Keratinocyte (primary cell): ENCODE results near the gene SPRYD3. TPM values are rescaled to one million over a fixed set of nuclear protein-coding genes. Genes with fewer than 3 reads are reported as not detected.

Experiments
- DNase-seq: peaks from one replicate; pipeline ENCODE4 v3.0.0-alpha.2; 2011; ENCODE audit warnings: low read depth, missing footprints, low spot score
- FAIRE-seq: peaks from 2 replicates; lab custom pipeline; 2011; peaks lifted over from hg19 to GRCh38; lab: Jason Lieb, UNC
- H2AFZ ChIP-seq: 2 replicates; pipeline ENCODE4 v1.6.0; 2012; ENCODE audit warnings: low read length, control low read depth, inconsistent platforms; ENCODE audit not compliant: control insufficient read depth
- H3K27ac ChIP-seq: 2 replicates; pipeline ENCODE4 v1.5.1; 2011; ENCODE audit warnings: low read length; ENCODE audit not compliant: control insufficient read depth, insufficient read depth
- H3K27me3 ChIP-seq: 3 replicates; pipeline ENCODE4 v1.6.0; 2011; ENCODE audit warnings: low read length; ENCODE audit not compliant: control insufficient read depth, insufficient read depth; ENCODE audit errors: extremely low read depth
- H3K36me3 ChIP-seq, 2 experiments: 2 replicates in 1 of 2; 3 replicates in 1 of 2; pipeline ENCODE4 v1.5.1; 2011; ENCODE audit warnings: low read length in 2 of 2, mild to moderate bottlenecking in 1 of 2; ENCODE audit not compliant: control insufficient read depth in 2 of 2, insufficient read depth in 2 of 2; ENCODE audit errors: extremely low read depth in 1 of 2
- H3K4me1 ChIP-seq: 3 replicates; pipeline ENCODE4 v1.5.1; 2011; ENCODE audit warnings: low read length; ENCODE audit not compliant: control insufficient read depth, insufficient read depth; ENCODE audit errors: extremely low read depth
- H3K4me2 ChIP-seq: 3 replicates; pipeline ENCODE4 v1.6.0; 2011; ENCODE audit warnings: low read depth, low read length; ENCODE audit not compliant: control insufficient read depth, insufficient read depth; ENCODE audit errors: extremely low read depth
- H3K4me3 ChIP-seq, 3 experiments: fragments of 200-600 bp in 1 of 3; sonication (generic) in 1 of 3; 2 replicates in 2 of 3; 3 replicates in 1 of 3; pipeline ENCODE4 v1.5.1; 2011 to 2016; ENCODE audit warnings: low read length in 3 of 3, mild to moderate bottlenecking in 3 of 3, control low read depth in 2 of 3, inconsistent platforms in 1 of 3, low read depth in 1 of 3, mixed read lengths in 1 of 3, mixed run types in 1 of 3, moderate library complexity in 1 of 3; ENCODE audit not compliant: control insufficient read depth in 2 of 3, insufficient read depth in 2 of 3; ENCODE audit errors: extremely low read depth in 1 of 3
- H3K79me2 ChIP-seq: 2 replicates; pipeline ENCODE4 v1.6.0; 2012; ENCODE audit warnings: low read length; ENCODE audit not compliant: control insufficient read depth, insufficient read depth
- H3K9ac ChIP-seq: 3 replicates; pipeline ENCODE4 v1.6.0; 2011; ENCODE audit warnings: low read length; ENCODE audit not compliant: control insufficient read depth, insufficient read depth; ENCODE audit errors: extremely low read depth
- H3K9me1 ChIP-seq: 3 replicates; pipeline ENCODE4 v1.6.0; 2011; ENCODE audit warnings: low read length; ENCODE audit not compliant: control insufficient read depth, insufficient read depth; ENCODE audit errors: extremely low read depth
- H3K9me3 ChIP-seq: 2 replicates; pipeline ENCODE4 v1.5.1; 2012; ENCODE audit warnings: low read depth, low read length; ENCODE audit not compliant: control insufficient read depth
- H4K20me1 ChIP-seq: 3 replicates; pipeline ENCODE4 v1.6.0; 2011; ENCODE audit warnings: low read length; ENCODE audit not compliant: control insufficient read depth, insufficient read depth; ENCODE audit errors: extremely low read depth
- CTCF ChIP-seq, 3 experiments: IDR thresholded peaks in 1 of 3; conservative IDR thresholded peaks in 1 of 3; optimal IDR thresholded peaks in 1 of 3; 2 replicates in 2 of 3; 3 replicates in 1 of 3; pipeline versions ENCODE3 to v1.5.1; 2011; ENCODE audit warnings: low read length in 3 of 3, mild to moderate bottlenecking in 3 of 3, moderate library complexity in 2 of 3, control low read depth in 1 of 3, inconsistent platforms in 1 of 3; ENCODE audit not compliant: insufficient read depth in 2 of 3; ENCODE audit errors: extremely low read depth in 1 of 3
- EZH2 ChIP-seq: IDR thresholded peaks from one replicate; pipeline ENCODE4 v1.6.1; 2012; ENCODE audit warnings: inconsistent platforms, mild to moderate bottlenecking, low read length, moderate library complexity
- dilution Hi-C: fragments of 300-500 bp; cut with MboI; formaldehyde crosslinking; loops from one replicate; pipeline ENCODE4 v1.7.0; 2020; ENCODE audit warnings: low sequenced_read_pairs; ENCODE audit not compliant: extremely low pct_ligation_motif_present
- polyA plus RNA-seq, 5 experiments: library from polyadenylated mRNA; depleted of rRNA in 3 of 5; stranded (reverse) in 3 of 5; stranded (forward) in 1 of 5; unstranded in 1 of 5; fragments of >200 nt; gene quantifications; 1 replicate in 1 of 5; 2 replicates in 3 of 5; 3 replicates in 1 of 5; pipeline versions ENCODE4 v1.2.1 to v1.2.3, GENCODE V29; 2011 to 2012; ENCODE audit warnings: missing spikeins in 2 of 5, low read depth in 1 of 5, low replicate concordance in 1 of 5

SPRYD3 gene
- polyA plus RNA-seq, 1 donor (not counting 4 experiments of a cell fraction or from before 2014, with no cell fraction given), result 27.5 TPM

- Histone ChIP-seq H3K79me2 (no peaks in the 10 kb centered on the region), H3K4me3 (no peak overlapping the region), H3K27ac (no peak overlapping the region), H3K36me3 (peaks cover 0 to 3% of the 10 kb centered on the region in 2 experiments), H3K9me1 (no peaks in the 10 kb centered on the region), H3K27me3 (no peaks in the 10 kb centered on the region), H3K9me3 (no peaks in the 10 kb centered on the region), H3K9ac (no peak overlapping the region), H4K20me1 (no peaks in the 10 kb centered on the region), H2AFZ (no peak overlapping the region), H3K4me1 (peaks cover 4% of the 10 kb centered on the region), H3K4me2 (no peak overlapping the region)
- dilution Hi-C loops, result no loop called here
- FAIRE-seq (no peak), DNase-seq (no peak)
- no peak for TF ChIP-seq CTCF (optimal IDR thresholded peaks at IDR 0.05 in 1 of 3, IDR thresholded peaks at IDR 0.05 in 1 of 3, conservative IDR thresholded peaks at IDR 0.05 in 1 of 3; ENCODE audit: extremely low read depth in 1 of 3, insufficient read depth in 2 of 3, low read length in 3 of 3)
- TF ChIP-seq EZH2, result no peak
Measured at GRCh38 chr12:53059434-53060063, 19.6 kb downstream of the SPRYD3 start.

- H4K20me1 ChIP-seq, result no peaks in the 10 kb centered on the region
- H3K27me3 ChIP-seq, result no peaks in the 10 kb centered on the region
- H3K4me3 ChIP-seq, result no peak overlapping the region
- no peak overlapping the region for H3K9ac ChIP-seq
- no peak overlapping the region for H2AFZ ChIP-seq
- no peak overlapping the region for H3K27ac ChIP-seq
- no peak for TF ChIP-seq CTCF (optimal IDR thresholded peaks at IDR 0.05 in 1 of 3, IDR thresholded peaks at IDR 0.05 in 1 of 3, conservative IDR thresholded peaks at IDR 0.05 in 1 of 3; ENCODE audit: extremely low read depth in 1 of 3, insufficient read depth in 2 of 3, low read length in 3 of 3)
- TF ChIP-seq EZH2, result no peak
- no peak for FAIRE-seq
- DNase-seq, result no peak
- H3K9me1 ChIP-seq, result no peaks in the 10 kb centered on the region
- peaks cover 0 to 2% of the 10 kb centered on the region in 2 experiments for H3K36me3 ChIP-seq
- dilution Hi-C loops, result no loop called here
- H3K4me2 ChIP-seq, result no peak overlapping the region
- no peaks in the 10 kb centered on the region for H3K9me3 ChIP-seq
- no peaks in the 10 kb centered on the region for H3K79me2 ChIP-seq
- peaks cover 5% of the 10 kb centered on the region for H3K4me1 ChIP-seq
Measured at GRCh38 chr12:53058674-53059433, 20.3 kb downstream of the SPRYD3 start.
